ENCODE results near the gene ATP2B3. TPM values are rescaled to one million over a fixed set of nuclear protein-coding genes. Genes with fewer than 3 reads are reported as not detected.

Gene ATP2B3
- total RNA-seq, 4 donors from 2014 or later = under 0.01 to 0.33 (median 0.21) TPM

DNA sequence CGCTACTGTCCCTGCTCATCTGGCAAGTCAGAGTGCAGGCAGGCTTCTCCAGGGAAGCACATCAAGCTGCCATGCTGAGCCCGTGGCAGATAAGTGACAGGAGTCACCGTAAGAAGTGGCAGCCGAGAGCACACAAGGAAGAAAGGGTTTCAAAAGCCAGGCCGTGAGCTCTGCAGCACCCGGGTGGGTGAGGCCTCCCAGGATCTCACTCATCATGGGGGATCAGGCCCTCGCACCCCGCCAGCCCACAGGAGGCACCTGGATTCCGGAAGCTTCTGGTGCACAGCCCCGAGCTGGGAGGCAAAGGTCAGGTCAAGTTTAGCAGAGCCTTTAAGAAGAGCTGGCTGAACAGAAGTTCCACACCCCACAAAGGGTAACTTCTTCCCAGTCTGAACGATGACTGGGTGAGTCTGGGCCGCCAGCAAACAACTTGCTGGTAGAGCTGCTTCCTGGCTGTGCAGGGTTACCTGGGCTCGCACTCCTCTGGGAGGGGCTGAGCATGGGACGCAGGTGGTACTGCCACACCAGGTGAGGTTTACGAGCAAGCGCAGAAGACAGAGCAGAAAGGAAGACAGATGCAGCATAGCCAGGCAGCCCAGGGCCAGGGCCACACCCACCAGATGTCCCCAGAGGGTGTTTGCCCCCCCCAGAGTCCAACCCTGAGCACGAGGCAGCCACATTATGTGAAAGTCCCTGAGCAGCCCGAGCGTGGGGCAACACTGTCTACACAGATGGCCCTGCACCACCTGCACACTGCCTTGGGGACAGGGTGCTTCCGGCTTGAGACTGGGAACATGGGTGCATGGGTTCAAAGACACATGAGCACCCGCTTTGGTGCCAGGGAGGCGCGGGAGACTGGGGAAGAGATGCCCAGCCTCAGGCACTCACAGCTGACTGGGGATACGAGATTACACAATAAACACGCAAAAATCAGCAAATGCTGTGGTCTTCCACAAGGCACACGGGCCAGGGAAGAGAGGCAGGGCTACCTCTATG, 73.8 kb downstream of the ATP2B3 start:
- Histone ChIP-seq H3K4me1 (peaks cover 0 to 7% (median 5%) of the 10 kb centered on the region in 4 donors), H3K27ac (replicated peaks in 1 of 4) (no peak overlapping the region), H3K4me3 (no peak overlapping the region), H3K27me3 (no peaks in the 10 kb centered on the region), H3K9me3 (no peaks in the 10 kb centered on the region), H3K36me3 (peaks cover 10 to 96% (median 72%) of the 10 kb centered on the region in 4 donors)
- TF ChIP-seq EP300 (IDR thresholded peaks at IDR 0.05) = no peak
- TF ChIP-seq POLR2AphosphoS5 (IDR thresholded peaks at IDR 0.05) = no peak
- TF ChIP-seq, protein P1, sequence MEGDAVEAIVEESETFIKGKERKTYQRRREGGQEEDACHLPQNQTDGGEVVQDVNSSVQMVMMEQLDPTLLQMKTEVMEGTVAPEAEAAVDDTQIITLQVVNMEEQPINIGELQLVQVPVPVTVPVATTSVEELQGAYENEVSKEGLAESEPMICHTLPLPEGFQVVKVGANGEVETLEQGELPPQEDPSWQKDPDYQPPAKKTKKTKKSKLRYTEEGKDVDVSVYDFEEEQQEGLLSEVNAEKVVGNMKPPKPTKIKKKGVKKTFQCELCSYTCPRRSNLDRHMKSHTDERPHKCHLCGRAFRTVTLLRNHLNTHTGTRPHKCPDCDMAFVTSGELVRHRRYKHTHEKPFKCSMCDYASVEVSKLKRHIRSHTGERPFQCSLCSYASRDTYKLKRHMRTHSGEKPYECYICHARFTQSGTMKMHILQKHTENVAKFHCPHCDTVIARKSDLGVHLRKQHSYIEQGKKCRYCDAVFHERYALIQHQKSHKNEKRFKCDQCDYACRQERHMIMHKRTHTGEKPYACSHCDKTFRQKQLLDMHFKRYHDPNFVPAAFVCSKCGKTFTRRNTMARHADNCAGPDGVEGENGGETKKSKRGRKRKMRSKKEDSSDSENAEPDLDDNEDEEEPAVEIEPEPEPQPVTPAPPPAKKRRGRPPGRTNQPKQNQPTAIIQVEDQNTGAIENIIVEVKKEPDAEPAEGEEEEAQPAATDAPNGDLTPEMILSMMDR (IDR thresholded peaks at IDR 0.05) = no peak
- TF ChIP-seq POLR2A (IDR thresholded peaks at IDR 0.05; ENCODE audit: low read depth) = no peak
- DNase-seq (ENCODE audit: extremely low spot score) = no peak
- intact Hi-C loops (cut with DNase I) = no loop called here
- 81% methylated on average over 19 of the region's 26 CpGs for WGBS

DNA sequence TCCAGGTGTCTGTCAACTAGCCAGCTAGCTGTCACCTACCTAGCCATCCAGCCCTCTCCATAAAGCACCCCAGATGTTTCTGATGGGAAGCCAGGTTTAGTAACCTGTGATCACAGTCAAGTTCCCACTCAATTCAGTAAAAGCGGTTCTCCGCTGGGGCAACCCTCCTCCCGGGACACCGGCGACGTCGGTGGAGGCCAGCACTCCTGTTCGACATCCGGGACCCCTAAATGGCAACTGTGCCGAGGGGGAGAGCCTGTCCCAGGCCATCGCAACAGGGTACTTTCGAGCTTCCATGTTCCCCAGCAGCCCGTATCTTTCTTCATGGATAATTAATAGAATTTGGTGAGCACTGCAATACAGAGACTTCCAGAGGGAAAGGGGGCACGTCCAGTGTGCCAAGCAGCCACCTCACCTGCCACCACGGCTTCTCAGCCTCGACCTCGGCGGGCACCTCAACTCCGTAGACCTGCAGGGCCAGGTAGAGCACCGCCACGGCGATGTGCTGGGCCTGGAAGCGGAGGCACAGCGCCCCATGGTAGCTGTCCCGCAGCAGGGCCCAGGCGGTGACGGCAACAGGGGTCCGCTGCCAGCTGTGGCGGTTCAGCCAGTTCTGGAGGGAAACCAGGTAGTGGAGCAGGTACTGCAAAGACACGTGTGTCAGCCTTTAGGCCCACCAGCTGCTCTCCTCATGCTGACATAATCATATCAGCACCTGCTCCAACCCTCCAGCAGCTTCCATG, 74.8 kb downstream of the ATP2B3 start:
- peaks cover 0 to 2% (median 0%) of the 10 kb centered on the region in 4 donors for H3K9me3 ChIP-seq
- 91% methylated on average over 19 of the region's 30 CpGs for WGBS
- H3K36me3 ChIP-seq = peaks cover 10 to 86% (median 67%) of the 10 kb centered on the region in 4 donors
- H3K4me1 ChIP-seq = peaks cover under 1 to 11% (median 7%) of the 10 kb centered on the region in 4 donors
- DNase-seq (ENCODE audit: extremely low spot score) = no peak
- no peak overlapping the region for H3K4me3 ChIP-seq
- no peaks in the 10 kb centered on the region for H3K27me3 ChIP-seq
- intact Hi-C loops (cut with DNase I) = no loop called here
- TF ChIP-seq, protein P1 (IDR thresholded peaks at IDR 0.05) = no peak
- TF ChIP-seq EP300 (IDR thresholded peaks at IDR 0.05) (no peak), POLR2A (IDR thresholded peaks at IDR 0.05; ENCODE audit: low read depth) (no peak), POLR2AphosphoS5 (IDR thresholded peaks at IDR 0.05) (no peak)
- H3K27ac ChIP-seq (replicated peaks in 1 of 4) = no peak overlapping the region

DNA sequence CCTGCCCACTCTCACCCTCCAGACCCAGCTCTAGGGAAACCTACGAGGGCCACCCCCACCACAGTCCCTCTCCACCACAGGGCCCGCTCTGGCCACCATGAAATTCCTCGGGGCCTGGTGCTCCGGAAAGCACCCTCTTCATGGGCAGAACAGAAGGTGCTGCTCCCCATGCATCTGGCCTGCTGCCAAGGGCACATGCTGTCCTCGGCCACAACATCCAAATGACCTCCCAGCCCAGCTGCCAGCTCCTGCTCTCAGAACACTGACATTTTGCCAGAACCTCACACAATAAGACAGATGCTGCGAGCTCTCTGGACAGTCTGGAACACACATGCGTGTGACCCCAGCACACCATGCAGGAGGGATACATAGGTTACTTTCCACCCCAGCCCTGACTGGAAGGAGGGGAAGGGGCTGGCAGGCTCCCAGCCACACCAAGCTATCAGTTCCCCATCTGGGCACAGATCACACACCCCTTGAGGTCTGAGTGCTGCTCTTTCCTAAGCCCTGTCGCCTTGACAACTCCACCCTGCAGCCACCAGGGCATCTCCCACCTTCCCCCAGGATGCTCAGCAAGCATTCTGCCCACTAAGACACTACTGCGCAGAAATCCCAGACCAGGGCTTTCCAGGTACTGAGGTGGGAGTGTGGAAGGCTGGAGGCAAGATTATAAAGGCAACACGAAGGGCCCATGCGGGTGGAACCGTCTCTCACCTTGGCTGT, 75.7 kb downstream of the ATP2B3 start:
- DNase-seq (ENCODE audit: extremely low spot score) = no peak
- intact Hi-C loops (cut with DNase I) = no loop called here
- H3K27ac ChIP-seq (replicated peaks in 1 of 4) = no peak overlapping the region
- H3K36me3 ChIP-seq = peaks cover 10 to 78% (median 59%) of the 10 kb centered on the region in 4 donors
- H3K27me3 ChIP-seq = no peaks in the 10 kb centered on the region
- H3K4me3 ChIP-seq = no peak overlapping the region
- TF ChIP-seq EP300 (IDR thresholded peaks at IDR 0.05) (no peak), POLR2A (IDR thresholded peaks at IDR 0.05; ENCODE audit: low read depth) (no peak)
- TF ChIP-seq, protein P1 (IDR thresholded peaks at IDR 0.05) = no peak
- H3K4me1 ChIP-seq = peaks cover 9 to 19% (median 14%) of the 10 kb centered on the region in 4 donors
- peaks cover 0 to 5% (median 0%) of the 10 kb centered on the region in 4 donors for H3K9me3 ChIP-seq
- WGBS = 78% methylated on average over 10 of the region's 12 CpGs

DNA sequence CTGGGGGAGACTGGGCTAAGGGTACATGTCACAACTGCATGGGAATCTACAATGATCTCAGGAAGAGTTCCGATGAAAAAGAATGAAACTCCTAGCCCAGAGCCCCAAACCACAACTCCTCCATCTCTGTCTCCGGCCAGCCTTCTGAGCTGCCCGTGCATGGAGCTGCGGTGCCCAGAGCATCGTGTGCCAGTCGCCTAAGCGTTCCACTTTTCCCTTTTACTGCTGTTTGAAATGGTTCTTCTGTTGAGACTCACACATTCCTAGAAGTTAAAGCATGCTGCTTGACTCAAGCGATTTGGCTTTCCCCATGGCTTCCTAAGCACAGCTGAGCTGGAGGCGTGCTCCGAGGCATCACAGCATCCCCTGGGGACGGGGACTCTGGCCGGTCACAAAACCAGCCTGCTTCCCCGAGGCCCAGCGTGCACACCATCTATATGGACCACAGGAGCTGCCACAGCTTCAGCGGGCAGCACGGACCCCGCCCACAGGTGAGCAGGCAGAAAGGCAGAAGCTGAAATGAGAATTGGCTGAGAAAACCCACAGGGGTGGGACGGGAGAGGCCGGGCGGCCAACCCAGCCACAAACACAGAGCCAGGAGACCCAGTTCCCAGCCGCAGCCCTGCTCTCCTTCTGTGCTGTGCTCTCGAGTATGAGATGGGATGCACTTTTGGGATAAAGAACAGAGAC, 76.5 kb downstream of the ATP2B3 start:
- no peak for DNase-seq (ENCODE audit: extremely low spot score)
- H3K27me3 ChIP-seq = no peaks in the 10 kb centered on the region
- peaks cover 9 to 22% (median 15%) of the 10 kb centered on the region in 4 donors for H3K4me1 ChIP-seq
- peaks cover 0 to 5% (median 0%) of the 10 kb centered on the region in 4 donors for H3K9me3 ChIP-seq
- TF ChIP-seq, protein P1 (IDR thresholded peaks at IDR 0.05) = no peak
- TF ChIP-seq POLR2A (IDR thresholded peaks at IDR 0.05; ENCODE audit: low read depth) = no peak
- no peak for TF ChIP-seq POLR2AphosphoS5 (IDR thresholded peaks at IDR 0.05)
- intact Hi-C loops (cut with DNase I) = no loop called here
- WGBS = 83% methylated on average over 18 of the region's 22 CpGs
- peaks cover 10 to 69% (median 54%) of the 10 kb centered on the region in 4 donors for H3K36me3 ChIP-seq
- no peak overlapping the region for H3K27ac ChIP-seq (replicated peaks in 1 of 4)
- no peak overlapping the region for H3K4me3 ChIP-seq
